ENCODE results near the gene IRS1.

GRCh38 chr2:226683944-226684562, 115.6 kb downstream of the IRS1 start:
- TF ChIP-seq CTCF (IDR thresholded peaks at IDR 0.05) (no peak), POLR2AphosphoS5 (IDR thresholded peaks at IDR 0.05) (no peak), POLR2A (IDR thresholded peaks at IDR 0.05) (no peak)

Data from stomach (tissue), 4 donors.